Measurements from ENCODE around the gene PIAS3.
"Not testable (repeated sequence)": the region's sequence is repeated elsewhere in the genome, so short reads cannot be mapped to it uniquely, and the experiment has no call there.

Gene PIAS3

DNA sequence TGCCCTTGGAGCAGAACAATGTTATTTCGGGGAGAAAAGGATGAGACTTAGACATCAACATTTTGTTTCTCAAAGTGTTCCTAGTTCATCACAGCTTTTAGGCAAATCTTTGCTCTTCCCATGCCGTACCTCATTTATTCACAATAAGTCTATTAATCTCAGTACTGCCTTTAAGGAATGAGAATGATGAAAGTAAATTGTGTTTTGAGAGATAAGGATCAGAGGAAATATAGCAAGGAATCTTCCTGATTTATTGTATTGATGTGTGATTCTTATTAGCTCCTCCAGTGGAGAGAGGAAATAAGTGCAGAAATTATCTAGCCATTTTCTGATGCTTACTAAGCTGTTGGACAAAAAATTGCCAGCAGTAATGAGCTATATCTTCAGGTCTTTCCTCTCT lies 32.9 kb downstream of the PIAS3 start:
- no peak for FAIRE-seq
- DNase-seq (ENCODE audit: low spot score), result no peak

DNA sequence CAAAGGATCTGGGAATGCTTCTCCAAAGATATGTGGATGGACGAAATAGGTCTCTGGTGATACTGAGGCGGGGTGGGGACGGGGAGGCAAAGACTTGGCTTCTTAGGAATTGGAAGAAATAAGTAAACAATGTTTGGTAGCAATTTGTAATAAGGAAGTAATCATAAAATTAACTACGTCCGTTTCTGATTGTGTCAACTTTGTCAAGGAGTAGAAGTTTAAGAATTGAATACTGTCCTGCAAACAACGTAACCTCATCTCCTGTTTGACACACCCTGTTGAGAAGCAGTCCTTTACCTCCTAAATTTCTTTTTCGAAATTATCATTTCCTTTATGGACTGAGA lies 34.4 kb downstream of the PIAS3 start:
- DNase-seq (ENCODE audit: low spot score) (no peak), FAIRE-seq (no peak)

DNA sequence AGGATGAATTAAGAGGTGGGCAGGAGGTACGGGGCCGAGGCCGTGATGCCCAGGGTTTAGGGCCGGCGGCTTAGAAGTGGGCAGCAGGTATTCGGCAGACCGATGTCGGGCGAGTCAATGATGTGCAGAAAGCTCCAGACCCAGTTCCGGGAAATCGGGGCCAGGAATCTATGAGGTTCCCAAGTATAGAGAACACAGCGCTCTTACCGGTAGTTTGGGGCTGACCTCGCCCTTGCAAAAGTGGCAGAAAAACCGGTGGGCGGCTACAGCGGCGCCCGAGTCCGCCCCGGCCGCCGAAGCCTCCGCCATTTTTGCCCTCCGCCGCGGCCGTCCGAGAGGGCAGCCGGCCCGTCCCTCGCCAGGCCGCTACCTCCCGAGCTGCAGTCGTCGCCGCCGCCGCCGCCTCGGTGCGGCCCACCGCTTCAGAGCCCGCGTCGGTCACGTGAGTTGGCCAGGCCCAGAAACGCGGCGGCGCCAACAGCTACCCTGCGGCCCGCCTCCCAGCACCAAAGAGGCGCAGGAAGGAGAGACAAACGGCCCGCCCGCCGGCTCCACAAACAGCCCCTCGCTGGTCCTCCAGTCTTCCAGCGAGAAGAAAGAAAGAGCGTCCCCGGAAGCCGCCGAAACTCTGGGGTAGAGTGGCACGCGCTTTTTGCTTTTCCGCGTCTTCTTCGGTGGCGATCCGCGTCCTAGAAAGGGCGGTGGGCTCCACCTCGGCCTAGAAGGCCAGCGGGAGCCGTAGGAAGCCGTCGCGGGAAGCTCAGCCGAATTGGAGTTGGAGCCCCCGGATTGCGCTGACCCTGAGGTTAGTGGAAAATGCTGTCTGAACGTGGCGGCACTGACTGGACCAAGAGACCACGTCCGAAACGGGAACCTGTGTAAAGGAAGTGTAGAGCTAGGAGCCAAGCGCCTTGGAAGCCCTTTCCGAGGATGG lies 35.0 kb downstream of the PIAS3 start, which contains the start of the genes POLR3C and RNF115:
POLR3C (plus strand) TSS at position 636 of the 934 bp plus-strand sequence. CDS start 1,577 bp downstream, outside the sequence.
RNF115 (minus strand) TSS at position 531 of the 934 bp plus-strand sequence; CDS start at position 309, 222 bp downstream.
- DNase-seq (ENCODE audit: low spot score) (peak; percentile 91), FAIRE-seq (no peak)

DNA sequence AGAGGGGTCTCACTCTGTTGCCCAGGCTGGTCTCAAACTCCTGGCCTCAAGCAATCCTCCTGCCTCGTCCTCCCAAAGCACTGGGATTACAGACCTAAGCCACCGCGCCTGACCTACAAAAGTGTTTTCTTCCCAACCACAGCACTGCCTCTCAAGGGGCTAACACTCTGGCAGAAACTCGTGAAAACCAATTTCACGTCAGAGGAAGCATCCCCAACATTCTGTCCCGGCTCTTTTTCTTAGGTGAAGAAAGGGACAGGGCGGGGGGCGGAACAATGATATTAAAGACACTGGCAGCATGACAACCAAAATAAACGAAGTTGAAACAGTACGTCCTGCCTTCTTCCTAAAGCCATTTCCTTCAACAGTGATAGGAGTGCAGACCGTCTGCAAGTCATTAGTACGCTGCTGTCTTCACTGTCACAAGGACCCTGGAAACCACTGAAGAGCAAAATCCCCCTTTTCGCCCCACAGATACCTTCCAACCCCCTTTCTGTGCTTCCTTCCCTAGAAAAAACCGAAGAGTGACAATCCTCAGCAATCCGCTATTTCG lies 36.0 kb downstream of the PIAS3 start:
- not testable (repeated sequence) for FAIRE-seq; DNase-seq (ENCODE audit: low spot score)

DNA sequence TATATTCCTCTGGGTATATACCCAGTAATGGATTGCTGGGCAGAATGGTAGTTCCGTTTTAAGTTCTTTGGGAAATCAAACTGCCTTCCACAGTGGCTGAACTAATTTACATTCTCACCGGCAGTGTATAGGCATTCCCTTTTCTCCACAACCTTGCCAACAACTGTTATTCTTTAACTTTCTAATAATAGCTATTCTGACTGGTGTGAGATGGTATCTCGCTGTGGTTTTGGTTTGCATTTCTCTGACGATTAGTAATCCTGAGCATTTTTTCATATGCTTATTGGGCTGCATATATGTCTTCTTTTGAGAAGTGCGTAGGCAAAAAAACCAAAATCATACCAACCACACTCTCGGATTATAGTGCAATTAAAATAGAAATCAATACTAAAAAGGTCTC lies 40.8 kb downstream of the PIAS3 start:
- FAIRE-seq; DNase-seq (ENCODE audit: low spot score): not testable (repeated sequence)

DNA sequence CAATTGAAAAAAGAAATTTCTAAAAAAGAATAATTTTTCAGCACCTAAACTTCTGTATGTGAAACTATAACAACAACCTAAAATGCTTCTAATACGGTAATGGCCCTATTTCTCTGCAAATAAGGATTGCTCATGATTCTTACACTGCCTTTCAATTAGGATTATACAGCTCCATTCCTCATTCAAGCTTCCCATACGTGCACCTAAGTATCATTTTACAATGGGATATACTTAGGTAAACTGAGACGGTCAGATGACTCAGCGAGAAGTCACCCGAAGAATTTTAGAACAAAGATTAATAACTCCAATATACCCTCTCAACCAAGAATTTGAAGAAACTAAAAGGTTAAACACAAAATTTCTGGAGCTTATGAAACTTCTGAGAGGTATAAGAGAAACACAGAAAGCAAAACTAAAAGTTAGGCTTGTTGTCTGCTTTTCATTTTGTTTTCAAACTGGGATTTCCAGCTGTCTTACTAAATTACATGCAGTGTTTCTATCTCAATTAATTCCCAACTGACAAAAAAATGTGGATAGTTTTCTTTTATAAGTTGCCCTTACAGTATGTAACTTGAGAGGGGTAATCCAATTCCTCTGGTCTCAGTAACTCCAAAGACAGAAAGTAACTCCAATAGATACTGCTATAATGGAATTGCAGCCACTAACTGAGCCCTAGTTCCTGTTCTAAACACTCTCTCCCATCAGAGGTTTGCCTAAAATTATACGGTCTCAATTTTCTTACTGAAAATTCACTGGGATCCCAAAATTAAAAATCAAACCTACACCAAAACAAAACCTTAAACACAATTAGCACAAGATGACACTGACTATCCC lies 45.7 kb downstream of the PIAS3 start:
- not testable (repeated sequence) for FAIRE-seq; DNase-seq (ENCODE audit: low spot score)

DNA sequence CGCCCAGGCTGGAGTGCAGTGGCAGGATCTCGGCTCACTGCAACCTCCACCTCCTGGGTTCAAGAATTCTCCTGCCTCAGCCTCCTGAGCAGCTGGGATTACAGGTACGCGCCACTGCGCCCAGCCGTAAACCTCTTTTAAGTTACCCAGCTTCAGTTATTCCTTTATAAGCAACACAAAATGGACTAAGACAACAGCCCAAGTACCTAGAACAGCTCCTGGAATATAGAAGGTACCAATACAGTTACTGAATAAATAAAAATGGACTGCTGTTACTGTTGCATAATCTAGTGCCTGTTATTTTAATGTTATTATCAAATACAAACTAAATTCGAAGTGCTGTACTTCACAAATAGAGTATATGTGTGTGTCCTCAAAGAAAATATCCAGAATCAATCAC lies 52.0 kb downstream of the PIAS3 start:
- no peak for DNase-seq (ENCODE audit: low spot score)
- no peak for FAIRE-seq

DNA sequence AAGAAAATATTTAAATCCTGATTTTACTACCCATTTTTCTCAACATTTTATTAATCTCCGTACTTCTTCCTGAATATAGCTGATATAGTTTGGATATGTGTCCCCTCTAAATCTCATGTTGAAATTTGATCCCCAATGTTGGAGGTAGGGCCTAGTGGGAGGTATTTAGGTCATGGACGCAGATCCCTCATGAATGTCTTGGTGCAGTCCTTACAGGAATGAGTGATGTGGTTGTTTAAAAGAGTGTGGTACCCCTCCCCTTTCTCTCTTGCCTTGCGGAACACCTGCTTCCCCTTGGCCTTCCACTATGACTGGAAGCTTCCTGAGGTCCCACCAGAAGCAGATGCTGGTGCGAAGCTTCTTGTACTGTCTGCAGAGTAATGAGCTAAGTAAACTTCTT lies 52.5 kb downstream of the PIAS3 start:
- FAIRE-seq, result no peak
- no peak for DNase-seq (ENCODE audit: low spot score)

DNA sequence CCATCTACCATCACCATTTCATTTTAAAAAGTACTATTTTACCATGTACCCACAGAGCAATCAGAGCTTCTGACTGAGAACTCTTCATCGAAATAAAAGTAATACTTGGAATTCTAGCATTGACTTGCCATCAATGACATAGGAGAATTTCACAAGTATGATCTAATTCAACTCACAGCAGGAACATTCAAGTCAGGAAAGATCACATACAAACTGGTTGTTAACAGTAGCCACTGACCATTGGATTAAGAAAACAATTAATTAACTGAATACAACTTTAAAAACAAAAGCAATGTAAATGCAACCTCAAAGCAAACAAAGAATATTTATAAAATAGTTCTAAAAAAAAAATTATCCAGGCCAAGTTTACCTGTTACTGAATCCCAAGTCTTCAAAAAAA lies 53.8 kb downstream of the PIAS3 start:
- DNase-seq (ENCODE audit: low spot score) (no peak), FAIRE-seq (no peak)

DNA sequence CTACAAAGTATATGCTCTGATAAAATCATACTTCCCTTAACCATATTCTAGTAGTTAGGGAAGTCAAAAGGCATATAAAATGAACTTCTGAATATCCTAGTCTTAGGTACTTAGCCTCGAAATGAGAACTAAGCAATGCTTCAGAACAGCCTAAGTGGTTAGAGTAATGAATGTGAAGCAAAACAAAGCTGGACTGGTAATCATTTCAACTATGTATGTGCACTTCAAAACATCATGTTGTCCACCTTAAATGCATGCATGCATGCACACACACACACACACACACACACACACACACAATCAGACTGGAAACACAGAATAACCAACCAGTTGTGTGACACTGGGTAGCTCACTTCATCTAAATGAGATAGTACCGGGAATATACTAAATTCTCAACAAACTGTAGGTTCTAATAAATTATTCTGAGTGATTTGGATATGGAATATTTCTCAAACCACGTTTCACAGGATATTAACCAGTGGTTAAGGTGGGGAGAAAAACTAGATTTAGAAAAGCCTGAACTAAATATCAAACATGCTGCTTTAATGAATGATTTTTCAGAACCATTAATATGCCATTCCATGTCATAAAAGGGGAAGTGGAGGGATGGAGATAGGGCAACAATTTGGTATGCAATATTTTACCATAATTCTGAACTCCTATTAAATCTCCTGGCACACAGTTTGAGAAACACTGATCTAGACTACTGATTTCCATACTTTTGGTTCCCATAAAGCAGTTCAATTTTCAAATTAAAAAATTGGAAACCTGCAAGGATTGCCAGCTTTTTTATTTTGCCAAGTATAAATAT lies 54.4 kb downstream of the PIAS3 start:
- no peak for DNase-seq (ENCODE audit: low spot score)
- FAIRE-seq, result no peak

DNA sequence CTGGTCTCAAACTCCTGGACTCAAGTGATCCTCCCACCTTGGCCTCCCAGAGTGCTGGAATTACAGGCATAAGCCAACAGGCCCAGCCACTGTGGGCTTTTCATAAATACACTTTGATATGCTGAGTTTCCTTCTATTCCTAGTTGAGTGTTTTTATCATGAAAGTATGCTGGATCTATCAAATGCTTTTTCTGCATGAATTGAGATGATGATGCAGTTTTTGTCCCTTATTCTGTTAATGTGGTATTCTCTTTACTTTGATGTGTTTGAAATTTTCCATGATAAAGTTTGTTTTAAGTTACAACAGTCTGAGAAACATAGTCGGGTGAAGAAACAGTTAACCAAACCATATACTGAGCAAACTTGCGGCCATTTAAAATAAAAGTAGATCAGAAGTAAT lies 59.1 kb downstream of the PIAS3 start:
- DNase-seq (ENCODE audit: low spot score), result no peak

More for the DNA sequence above, 59.1 kb downstream of the PIAS3 start:
- FAIRE-seq, result no peak
